T-helper 1 cell treated with Interleukin-12 subunit alpha and Interleukin-12 subunit beta and Interleukin-4 antibody, amounts not matched to agents 30 ng/mL and 1 ng/mL, for 36 hours (primary cell): ENCODE data around the gene FPGS. TPM values are rescaled to one million over a fixed set of nuclear protein-coding genes. Genes with fewer than 3 reads are reported as not detected.

Experiments
- intact Hi-C: fragments of 100-400 bp; cut with micrococcal nuclease; formaldehyde crosslinking; loops from one replicate; pipeline ENCODE4 v1.15.1; 2024
- total RNA-seq: library from RNA; stranded (reverse); gene quantifications from 2 replicates; pipeline ENCODE4 v1.2.3, GENCODE V29; 2022

Gene FPGS
- total RNA-seq, 1 donor from 2014 or later, result 89.5 TPM

GRCh38 chr9:127785933-127786772 is 16.5 kb upstream of the FPGS start, which contains the start of gene CDK9:
CDK9 (plus strand) TSS chr9:127786034; CDS start chr9:127786149, 115 bp downstream.
- intact Hi-C loops, result loop anchor here (1.0 to 5.0 kb wide), 14 partner anchors 10 to 1251 kb away; partner anchors contain the start of genes FPGS, KYAT1, LRRC8A and MIGA2

- intact Hi-C loops, result loop anchor here (1.0 to 5.0 kb wide), 5 partner anchors 84 to 1251 kb away; partner anchors contain the start of genes KYAT1, LRRC8A, MIGA2 and PTGES2
These were observed 15.9 kb upstream of the FPGS start for GRCh38 chr9:127786773-127787104.

- intact Hi-C loops, result loop anchor here (5.0 kb wide), 3 partner anchors 339 to 1249 kb away; partner anchors contain the start of genes KYAT1, LRRC8A, MIGA2 and PTGES2
These were observed 14.2 kb upstream of the FPGS start for GRCh38 chr9:127788337-127789011.

GRCh38 chr9:127789179-127789578 is 13.5 kb upstream of the FPGS start:
- intact Hi-C loops, result loop anchor here (5.0 kb wide), 3 partner anchors 338 to 1248 kb away; partner anchors contain the start of genes KYAT1, LRRC8A, MIGA2 and PTGES2

DNA sequence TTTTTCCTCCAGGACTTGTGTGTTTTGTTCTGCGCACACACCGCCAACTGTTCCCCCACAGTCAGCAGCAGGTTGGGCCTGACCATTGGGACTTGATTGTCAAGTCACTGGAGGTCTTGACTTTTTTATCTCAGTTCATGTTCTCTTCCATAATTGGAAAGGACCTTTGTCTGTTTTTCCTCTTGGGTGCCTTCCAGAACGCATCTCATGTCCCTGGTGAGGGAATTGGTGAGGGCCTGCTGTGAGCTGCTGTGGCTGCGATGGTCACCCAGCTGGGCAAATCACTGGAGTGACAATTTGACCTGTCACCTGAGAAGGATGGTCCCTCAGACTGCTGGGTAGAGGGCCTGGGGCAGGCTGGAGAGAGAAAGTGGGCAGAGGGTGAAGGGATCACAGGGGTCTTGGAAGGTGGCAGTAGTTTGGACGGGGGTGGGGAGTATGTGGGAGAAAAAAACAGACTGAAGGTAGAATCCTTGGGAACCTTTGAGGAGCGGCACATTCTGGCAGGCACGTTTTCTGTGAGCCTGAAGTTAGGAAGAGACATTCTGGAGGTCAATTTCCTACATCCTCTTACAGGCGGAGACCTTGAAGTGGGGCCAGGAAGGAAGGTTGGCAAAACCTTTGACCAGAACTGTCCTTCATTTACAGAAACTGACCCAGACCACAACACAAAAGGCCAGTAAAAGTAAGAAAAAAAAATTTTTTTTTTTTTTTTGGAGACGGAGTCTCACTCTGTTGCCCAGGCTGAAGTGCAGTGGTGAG is 12.4 kb upstream of the FPGS start:
- intact Hi-C loops, result no loop called here

DNA sequence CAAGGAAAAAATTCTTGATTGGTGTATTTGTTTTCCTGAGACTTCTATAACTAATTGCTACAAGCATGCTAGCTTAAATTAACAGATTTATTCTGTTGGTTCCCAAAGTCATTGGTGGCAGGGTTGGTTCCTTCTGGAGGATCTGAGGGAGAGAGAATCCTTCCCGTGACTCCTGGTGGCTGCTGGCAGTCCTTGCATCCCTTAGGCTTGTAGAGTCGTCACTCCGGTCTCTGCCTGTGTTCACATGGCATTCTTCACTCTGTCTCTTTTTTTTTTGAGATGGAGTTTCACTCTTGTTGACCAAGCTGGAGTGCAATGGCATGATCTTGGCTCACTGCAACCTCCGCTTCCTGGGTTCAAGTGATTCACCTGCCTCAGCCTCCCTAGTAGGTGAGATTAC is 11.6 kb upstream of the FPGS start:
- intact Hi-C loops, result no loop called here

GRCh38 chr9:127792417-127793031 is 10.2 kb upstream of the FPGS start:
- intact Hi-C loops, result no loop called here

- intact Hi-C loops, result no loop called here
These were observed 9.5 kb upstream of the FPGS start for GRCh38 chr9:127793093-127793708.

GRCh38 chr9:127794001-127794791 is 8.5 kb upstream of the FPGS start:
- intact Hi-C loops, result no loop called here

DNA sequence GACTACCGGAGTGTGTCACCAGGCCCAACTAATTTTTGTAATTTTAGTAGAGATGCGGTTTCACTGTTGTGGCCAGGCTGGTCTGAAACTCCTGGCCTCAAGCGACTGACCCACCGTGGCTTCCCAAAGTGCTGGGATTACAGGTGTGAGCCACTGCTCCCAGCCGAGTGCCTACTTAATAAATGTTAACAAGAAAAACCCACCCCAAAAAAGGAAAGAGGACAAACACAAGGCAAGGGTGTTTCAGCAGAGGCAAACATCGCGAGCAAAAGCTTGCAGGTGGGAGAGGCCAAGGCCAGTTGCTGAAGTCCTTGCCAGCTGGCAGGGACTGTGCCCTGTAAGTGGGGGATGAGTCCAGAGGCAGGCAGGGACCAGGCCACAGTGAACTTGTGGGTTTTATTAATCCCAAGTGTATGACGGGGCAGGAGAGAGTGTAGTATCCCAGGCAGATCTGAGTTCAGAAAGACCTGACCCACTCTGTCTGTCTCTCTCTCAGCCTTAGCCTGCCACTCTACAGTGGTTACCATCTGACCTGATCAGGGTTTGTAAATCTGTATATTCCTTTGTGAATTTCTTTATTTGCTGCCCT is 6.4 kb upstream of the FPGS start:
- intact Hi-C loops, result no loop called here

DNA sequence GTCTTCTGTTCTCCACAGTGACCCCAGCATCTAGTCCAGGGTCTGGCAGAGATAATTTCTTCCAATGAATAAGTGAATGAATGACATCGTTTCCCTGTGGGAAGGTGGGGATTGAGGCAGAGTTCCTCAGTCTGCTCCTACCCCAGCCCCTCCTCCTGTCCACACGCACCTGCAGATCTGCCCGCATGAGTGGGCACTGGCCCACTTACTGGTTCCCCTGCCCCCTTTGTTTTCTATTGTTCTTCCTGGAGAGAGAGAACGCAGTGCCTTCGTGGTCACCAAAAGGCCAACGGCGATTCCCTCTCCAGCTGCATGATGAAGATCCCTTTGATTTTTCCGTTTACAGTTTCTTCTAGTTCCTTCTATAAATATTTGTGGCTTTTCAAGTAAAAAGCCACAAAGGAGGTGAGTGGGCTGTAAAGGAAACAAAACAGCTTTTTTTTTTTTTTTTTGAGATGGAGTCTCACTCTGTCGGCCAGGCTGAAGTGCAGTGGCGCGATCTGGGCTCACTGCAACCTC is 5.8 kb upstream of the FPGS start:
- intact Hi-C loops, result no loop called here

GRCh38 chr9:127801955-127802575 is 617 bp upstream of the FPGS start:
- intact Hi-C loops, result loop anchor here (1.0 to 5.0 kb wide), 7 partner anchors 17 to 119 kb away; partner anchors contain the start of genes ST6GALNAC4 and TOR2A

- intact Hi-C loops, result loop anchor here (1.0 to 5.0 kb wide), 4 partner anchors 64 to 351 kb away; partner anchors contain the start of gene ST6GALNAC6
These were observed 1.0 kb downstream of the FPGS start for GRCh38 chr9:127803507-127804352.

- intact Hi-C loops, result no loop called here
These were observed 2.9 kb downstream of the FPGS start for GRCh38 chr9:127805620-127806019.

DNA sequence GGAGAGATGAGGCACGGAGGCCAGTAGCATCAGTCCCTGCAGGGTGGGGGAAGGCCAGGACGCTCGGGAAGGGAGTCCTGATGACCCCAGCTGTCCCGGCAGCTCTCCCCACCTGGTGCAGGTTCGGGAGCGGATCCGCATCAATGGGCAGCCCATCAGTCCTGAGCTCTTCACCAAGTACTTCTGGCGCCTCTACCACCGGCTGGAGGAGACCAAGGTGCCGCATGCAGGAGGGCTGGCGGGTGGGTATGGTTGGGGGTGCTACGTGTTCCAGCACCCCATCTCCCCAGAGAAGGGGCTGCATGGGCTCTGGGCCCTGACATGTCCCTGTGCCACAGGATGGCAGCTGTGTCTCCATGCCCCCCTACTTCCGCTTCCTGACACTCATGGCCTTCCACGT is 4.2 kb downstream of the FPGS start:
- intact Hi-C loops, result no loop called here

GRCh38 chr9:127808347-127809001 is 5.8 kb downstream of the FPGS start:
- intact Hi-C loops, result no loop called here

GRCh38 chr9:127809002-127809539 is 6.4 kb downstream of the FPGS start:
- intact Hi-C loops, result no loop called here
